Measurements from ENCODE around the gene DAB2IP.

Gene DAB2IP

GRCh38 chr9:121748727-121749423 is 97.4 kb downstream of the DAB2IP start:
- no peak for DNase-seq

DNA sequence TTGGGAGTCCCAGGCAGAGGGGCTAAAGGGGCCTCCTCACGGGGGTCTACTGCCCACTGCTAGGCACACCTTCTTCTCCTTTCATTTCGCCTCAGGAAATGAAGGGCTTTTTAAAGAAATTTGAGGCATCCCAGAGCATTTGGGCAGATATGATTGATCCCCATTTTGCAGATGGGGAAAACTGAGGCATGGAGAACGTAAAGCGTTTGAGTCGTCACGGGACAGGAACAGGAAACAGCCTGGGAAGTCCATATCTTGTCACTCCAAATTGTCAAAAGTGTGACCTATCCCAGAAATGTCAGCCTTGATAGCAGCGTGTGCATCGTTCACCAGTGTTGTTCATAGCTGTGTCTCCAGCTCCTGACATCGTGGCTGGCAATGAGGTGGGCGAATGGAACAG is 98.2 kb downstream of the DAB2IP start:
- no peak for DNase-seq

GRCh38 chr9:121750259-121750714 is 98.9 kb downstream of the DAB2IP start:
- no peak for DNase-seq

DNA sequence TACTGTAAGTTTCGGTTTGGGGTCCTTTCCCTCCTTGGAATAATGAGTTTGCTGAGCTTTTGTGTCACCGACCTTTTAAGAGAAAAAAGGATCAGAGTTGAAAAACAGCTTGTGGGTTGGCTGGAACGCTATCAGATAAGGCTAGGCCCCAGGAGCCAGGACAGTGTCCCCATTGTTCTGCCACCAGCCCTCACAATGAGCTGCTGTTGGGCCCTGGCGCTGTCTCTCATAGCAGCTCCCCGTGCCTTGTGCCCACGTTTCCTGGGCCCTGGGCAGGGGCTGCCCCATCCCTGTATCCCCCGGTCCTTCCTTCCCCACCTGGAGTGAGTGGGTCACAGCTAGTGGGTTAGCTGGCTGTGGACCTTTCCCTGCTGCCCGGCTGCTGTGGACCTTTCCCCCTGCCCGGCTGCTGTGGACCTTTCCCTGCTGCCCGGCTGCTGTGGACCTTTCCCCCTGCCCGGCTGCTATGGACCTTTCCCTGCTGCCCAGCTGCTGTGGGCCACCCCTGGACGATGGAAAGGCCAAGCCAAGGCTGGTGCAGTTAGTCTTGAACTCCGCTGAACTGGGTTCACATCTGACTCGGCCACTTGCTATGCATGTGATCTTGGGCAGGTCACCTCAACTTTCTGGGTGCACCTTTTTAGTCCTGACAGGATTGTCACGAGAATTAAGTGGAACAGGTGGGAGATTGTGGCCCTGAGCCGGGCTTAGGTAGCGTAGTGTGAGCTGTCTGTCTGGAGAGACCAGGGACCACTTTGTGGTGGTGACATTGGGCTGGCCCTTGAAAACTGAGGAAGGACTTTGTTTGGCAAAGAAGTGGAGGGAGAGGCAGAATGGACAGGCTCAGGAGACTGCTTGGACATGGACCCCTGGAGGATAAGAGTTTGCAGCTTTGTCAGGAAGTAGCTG is 99.5 kb downstream of the DAB2IP start:
- DNase-seq: no peak

GRCh38 chr9:121751686-121752445 is 100.4 kb downstream of the DAB2IP start:
- DNase-seq: no peak

DNA sequence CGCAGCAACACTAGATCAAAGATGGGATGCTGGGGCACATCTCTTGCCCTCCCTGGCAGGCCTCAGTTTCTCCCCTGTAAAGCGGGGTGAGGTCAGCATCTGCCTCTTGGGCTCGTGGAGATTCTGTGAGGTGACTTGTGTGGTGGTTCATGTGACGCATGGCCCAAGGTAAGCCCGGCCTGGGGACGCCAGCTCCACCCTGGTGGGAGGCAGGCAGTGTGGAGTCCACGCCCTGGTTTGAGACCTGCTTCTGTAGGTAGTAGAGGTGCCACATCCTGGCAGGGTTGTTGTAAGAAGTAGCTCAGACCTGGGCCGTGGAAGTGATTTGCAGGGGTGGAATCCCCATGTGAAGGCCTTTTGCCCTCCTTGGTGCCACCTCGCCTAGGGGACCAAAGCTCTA is 101.5 kb downstream of the DAB2IP start:
- no peak for DNase-seq

DNA sequence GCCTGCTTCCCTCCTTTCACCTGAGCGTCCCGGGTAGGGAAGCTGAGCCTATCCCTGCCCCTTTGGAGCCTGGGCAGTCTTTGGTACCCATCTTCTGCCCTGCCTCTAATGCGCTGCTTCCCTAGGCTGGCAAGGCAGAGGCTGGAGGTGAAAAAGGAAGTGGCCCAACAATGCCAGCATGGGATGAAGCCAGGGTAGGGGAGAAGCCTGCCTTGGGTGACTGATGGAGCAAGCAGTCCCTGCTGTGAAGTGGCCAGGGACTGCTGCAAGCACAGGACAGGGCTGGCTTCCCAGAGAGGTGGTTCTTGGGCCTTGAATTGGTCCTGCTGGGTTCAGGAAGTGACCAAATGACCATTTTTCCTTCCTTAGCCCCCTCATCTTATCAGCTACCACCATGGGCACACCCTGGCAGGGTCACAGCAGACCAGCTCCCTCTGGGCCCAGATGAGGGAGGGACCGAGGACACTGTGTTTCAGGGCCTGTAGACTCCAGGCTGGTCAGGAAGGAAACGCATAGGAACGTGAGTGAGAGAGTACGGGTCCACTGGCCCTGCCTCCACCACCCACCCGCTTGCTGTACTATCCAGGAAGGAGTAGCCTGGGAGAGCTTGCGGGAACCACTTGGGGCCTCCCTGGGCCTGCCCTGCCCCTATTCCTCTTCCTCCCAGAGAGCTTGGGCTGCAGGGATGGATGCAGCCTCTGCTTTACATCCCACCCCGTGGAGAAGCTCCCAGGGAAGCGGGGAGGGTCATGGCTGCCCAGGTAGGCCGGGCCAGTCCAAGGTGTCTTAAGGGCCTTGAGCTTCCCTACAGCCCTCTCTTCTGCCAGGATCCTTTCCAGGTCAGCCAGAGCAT is 102.6 kb downstream of the DAB2IP start:
- no peak for DNase-seq

GRCh38 chr9:121754655-121755436 is 103.4 kb downstream of the DAB2IP start:
- no peak for DNase-seq

DNA sequence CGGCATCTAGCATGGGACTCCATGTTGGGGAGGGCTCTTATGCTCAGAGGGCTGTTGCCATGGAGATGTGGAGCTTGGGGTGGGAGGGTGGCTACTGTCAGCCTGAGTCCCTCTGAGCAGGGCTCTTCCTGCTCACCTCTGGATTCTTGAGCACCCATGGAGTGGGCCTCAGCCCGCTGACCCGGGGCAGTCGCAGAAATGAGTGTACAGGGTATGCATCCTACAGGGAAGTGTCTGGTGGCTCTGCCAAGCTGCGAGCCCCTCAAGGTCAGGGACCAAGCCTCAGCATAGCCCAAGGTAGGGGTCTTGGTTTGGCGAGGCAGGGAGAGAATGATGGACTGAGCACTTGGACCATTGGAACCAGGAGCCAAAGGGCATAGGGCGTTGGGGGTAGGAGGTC is 104.1 kb downstream of the DAB2IP start:
- DNase-seq: no peak

DNA sequence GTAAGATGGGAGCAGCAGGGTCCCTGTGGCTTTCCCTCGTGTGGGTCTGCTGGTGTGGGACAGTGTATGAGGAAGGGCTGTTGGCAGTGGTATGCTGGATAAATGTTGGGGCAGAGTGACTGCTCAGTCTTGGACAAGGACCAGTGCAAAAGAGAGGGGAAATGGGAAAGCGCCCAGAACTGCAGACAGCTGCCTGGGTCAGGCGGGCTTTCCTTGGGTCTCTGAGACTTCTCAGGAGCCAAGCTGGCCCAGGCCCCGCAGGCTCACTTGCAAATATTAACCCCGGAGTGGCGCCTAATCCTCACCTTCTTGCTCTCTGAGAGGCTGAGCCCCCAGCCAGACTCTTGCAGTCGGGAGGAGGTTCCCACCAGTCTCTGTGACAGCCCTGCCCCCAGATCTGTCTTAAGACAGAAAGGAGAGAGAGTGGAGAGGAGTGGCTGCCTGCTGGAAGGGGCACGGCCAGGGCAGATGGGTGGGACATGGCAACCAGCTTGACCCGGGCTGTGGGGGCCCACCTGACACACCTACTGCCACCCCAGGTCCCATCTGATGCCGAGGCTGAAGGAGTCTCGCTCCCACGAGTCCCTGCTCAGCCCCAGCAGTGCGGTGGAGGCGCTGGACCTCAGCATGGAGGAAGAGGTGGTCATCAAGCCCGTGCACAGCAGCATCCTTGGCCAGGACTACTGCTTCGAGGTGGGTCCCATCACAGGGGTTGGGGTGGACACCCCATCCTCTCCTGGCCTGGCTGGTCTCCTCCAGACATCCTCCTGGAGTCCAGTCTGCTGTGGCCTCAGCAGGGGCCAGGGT is 105.2 kb downstream of the DAB2IP start:
- DNase-seq: no peak

GRCh38 chr9:121757281-121757585 is 105.8 kb downstream of the DAB2IP start:
- no peak for DNase-seq

GRCh38 chr9:121758693-121759092 is 107.3 kb downstream of the DAB2IP start:
- no peak for DNase-seq

DNA sequence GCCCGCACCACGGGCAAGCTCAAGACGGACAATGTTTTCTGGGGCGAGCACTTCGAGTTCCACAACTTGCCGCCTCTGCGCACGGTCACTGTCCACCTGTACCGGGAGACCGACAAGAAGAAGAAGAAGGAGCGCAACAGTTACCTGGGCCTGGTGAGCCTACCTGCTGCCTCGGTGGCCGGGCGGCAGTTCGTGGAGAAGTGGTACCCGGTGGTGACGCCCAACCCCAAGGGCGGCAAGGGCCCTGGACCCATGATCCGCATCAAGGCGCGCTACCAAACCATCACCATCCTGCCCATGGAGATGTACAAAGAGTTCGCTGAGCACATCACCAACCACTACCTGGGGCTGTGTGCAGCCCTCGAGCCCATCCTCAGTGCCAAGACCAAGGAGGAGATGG is 108.6 kb downstream of the DAB2IP start:
- DNase-seq: no peak

DNA sequence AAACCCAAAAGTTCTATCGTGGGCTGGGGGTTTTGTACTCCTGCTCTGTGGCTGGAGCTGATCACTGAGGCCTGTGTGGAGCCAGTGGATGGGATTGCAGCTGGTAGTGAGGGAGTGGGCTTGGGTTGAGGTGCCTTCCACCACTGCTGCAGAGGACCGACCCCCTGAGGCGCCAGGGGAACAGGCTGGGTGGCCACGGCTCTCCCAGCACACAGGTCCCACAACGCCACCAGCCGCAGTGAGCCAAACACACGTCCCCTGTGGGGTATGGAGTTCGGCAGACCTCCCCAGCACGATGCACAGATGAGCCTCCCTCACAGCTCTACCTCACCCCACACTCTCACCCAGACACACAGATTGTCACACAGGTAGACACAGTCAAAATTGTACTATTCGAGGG is 109.1 kb downstream of the DAB2IP start:
- no peak for DNase-seq

DNA sequence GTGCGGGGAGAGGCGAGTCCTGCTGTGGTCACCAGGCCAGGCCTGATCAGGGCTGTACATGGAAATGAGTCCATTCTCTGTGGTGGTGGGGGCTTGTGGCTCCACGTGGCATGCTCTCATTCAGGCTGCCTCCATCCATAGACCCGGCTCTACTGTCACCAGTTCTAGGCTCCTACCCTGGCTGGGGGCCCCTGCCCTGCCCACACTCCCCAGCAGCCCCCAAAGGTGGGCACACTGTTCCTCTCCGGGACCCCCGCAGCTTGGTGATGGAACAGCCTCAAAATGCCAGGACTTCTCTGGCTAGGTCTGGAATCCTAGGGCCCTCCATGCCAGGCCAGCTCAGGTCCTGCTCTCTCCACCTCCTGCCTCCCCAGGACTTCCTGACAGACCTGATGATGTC is 111.7 kb downstream of the DAB2IP start:
- DNase-seq: no peak

- no peak for DNase-seq
These were observed 112.3 kb downstream of the DAB2IP start for GRCh38 chr9:121763561-121764370.

GRCh38 chr9:121764371-121764730 is 112.9 kb downstream of the DAB2IP start:
- DNase-seq: no peak

DNA sequence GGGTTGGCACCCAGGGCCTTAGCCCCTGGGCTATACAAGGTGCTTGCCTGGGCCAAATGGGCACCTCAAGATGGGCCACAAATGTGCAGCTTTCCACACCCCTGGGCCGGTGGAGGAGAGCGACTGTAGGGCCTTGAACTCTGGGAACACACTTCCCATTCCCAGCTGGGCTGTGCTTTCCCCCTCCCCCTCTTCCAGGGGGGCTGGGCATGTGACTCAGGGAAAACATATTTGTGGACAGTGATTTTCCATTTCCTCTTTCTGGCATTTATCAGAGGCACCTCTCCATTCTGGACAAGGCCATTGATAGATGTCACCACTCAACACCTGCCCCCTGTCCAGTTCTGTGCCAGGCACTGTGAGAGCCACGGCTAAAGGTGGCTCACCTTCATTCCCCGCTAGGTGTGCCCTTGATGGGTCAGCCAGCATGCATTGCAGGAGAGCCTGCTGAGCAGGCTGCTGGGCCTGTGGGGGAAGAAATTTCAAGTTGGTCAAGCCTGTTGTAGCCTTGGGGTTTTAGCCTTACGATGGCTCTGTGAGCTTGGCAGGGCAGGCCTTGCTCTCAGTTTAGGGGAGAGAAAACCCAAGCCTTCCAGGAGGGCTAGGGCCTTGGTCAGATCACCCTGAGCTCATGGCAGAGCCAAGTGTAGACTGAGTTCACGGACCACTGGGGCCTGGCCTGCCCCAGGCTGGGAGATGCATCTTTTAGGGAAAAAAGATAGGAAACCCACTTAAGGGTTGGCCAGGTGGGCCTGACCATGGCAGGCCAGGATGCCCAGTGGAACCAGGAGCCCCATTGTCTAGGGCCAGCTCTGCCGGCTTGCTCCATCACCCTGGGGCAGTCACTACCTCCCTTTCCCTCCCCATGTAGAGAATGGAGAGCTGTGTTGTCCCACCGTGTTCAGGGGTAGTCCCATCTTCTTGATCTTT is 113.9 kb downstream of the DAB2IP start:
- no peak for DNase-seq

- DNase-seq: no peak
These were observed 114.7 kb downstream of the DAB2IP start for GRCh38 chr9:121766081-121766683.
